ENCODE measurements around the gene RNF10. TPM values are rescaled to one million over a fixed set of nuclear protein-coding genes. Genes with fewer than 3 reads are reported as not detected.

RNF10 gene
- polyA plus RNA-seq, 1 of the 3 experiments (the other 2 are of a cell fraction): 118 TPM

DNA sequence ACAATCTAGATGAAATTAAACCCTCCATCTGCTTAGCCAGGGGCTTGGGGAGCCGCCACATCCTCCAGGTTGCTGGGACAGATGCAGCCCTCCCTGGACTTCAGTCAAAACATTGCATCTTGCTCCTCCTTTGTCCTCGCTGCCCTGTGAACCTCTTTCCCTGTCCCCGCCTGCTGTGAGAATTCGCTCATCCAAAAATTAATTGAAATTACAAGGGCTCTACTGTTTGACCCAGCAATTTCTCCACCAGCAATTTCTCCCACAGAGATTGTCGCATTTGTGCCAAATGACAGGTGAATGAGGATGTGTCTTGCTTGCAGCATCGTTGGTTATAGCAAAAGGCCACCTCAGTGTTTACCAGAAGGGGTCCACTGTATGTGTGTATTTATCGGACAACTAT is 52.0 kb downstream of the RNF10 start (continued):
- TF ChIP-seq, protein P1, sequence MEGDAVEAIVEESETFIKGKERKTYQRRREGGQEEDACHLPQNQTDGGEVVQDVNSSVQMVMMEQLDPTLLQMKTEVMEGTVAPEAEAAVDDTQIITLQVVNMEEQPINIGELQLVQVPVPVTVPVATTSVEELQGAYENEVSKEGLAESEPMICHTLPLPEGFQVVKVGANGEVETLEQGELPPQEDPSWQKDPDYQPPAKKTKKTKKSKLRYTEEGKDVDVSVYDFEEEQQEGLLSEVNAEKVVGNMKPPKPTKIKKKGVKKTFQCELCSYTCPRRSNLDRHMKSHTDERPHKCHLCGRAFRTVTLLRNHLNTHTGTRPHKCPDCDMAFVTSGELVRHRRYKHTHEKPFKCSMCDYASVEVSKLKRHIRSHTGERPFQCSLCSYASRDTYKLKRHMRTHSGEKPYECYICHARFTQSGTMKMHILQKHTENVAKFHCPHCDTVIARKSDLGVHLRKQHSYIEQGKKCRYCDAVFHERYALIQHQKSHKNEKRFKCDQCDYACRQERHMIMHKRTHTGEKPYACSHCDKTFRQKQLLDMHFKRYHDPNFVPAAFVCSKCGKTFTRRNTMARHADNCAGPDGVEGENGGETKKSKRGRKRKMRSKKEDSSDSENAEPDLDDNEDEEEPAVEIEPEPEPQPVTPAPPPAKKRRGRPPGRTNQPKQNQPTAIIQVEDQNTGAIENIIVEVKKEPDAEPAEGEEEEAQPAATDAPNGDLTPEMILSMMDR (IDR thresholded peaks at IDR 0.05): no peak
- TF ChIP-seq EZH2phosphoT487 (IDR thresholded peaks at IDR 0.05; ENCODE audit: borderline replicate concordance, low read depth): no peak
- TF ChIP-seq NFIC (IDR thresholded peaks at IDR 0.05; ENCODE audit: borderline replicate concordance): no peak
- TF ChIP-seq TAF1 (IDR thresholded peaks at IDR 0.05; ENCODE audit: borderline replicate concordance, low read depth, low read length): no peak
- TF ChIP-seq, protein P2, sequence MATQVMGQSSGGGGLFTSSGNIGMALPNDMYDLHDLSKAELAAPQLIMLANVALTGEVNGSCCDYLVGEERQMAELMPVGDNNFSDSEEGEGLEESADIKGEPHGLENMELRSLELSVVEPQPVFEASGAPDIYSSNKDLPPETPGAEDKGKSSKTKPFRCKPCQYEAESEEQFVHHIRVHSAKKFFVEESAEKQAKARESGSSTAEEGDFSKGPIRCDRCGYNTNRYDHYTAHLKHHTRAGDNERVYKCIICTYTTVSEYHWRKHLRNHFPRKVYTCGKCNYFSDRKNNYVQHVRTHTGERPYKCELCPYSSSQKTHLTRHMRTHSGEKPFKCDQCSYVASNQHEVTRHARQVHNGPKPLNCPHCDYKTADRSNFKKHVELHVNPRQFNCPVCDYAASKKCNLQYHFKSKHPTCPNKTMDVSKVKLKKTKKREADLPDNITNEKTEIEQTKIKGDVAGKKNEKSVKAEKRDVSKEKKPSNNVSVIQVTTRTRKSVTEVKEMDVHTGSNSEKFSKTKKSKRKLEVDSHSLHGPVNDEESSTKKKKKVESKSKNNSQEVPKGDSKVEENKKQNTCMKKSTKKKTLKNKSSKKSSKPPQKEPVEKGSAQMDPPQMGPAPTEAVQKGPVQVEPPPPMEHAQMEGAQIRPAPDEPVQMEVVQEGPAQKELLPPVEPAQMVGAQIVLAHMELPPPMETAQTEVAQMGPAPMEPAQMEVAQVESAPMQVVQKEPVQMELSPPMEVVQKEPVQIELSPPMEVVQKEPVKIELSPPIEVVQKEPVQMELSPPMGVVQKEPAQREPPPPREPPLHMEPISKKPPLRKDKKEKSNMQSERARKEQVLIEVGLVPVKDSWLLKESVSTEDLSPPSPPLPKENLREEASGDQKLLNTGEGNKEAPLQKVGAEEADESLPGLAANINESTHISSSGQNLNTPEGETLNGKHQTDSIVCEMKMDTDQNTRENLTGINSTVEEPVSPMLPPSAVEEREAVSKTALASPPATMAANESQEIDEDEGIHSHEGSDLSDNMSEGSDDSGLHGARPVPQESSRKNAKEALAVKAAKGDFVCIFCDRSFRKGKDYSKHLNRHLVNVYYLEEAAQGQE (IDR thresholded peaks at IDR 0.05; ENCODE audit: low read depth, low read length): no peak
- no peak for TF ChIP-seq FOXJ3 (CRISPR knock-in tag; IDR thresholded peaks at IDR 0.05)
- TF ChIP-seq MXI1 (IDR thresholded peaks at IDR 0.05; ENCODE audit: low read depth, low read length): no peak

DNA sequence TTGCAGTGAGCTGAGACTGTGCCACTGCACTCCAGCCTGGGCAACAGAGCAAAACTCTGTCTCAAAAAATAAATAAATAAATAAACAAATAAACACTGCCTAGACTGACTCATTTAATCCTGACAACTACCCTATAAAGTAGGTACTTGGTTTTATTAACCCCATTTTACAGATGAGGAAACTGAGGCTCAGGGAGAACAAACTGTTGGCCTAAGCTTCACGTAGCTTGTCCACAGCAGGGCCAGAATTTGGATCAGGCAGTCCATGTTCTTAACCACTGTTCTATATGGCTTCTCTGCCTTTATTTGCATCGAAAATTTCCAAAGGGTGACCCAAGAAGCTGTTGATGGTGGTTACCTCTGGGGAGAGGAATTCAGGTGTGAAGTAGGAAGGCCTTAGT is 52.7 kb downstream of the RNF10 start:
- WGBS (ENCODE audit: low lambda C conversion rate): 68% methylated on average over 2 of the region's 2 CpGs
- H3K27me3 ChIP-seq (ENCODE audit: insufficient read depth): no peaks in the 10 kb centered on the region
- CTCF ChIA-PET: interaction anchor here (1.0 to 1.7 kb wide), 2 partner anchors 62 to 385 kb away, joined by 3 to 5 read pairs; no protein-coding TSS in a partner anchor
- no peak overlapping the region for H3K27ac ChIP-seq (ENCODE audit: low read depth in 2 of 2, low read length in 1 of 2)
- H4K20me1 ChIP-seq (ENCODE audit: insufficient read depth): no peaks in the 10 kb centered on the region
- no peak overlapping the region for H3K4me2 ChIP-seq
- H3K4me1 ChIP-seq (ENCODE audit: control insufficient read depth in 1 of 2, insufficient read depth in 2 of 2, low read depth in 1 of 2, low read length in 1 of 2): peaks cover 0 to 2% of the 10 kb centered on the region in 2 experiments; a peak in 2 of 4 replicates
- H3K9ac ChIP-seq: no peak overlapping the region
- H2AFZ ChIP-seq (ENCODE audit: low read depth): no peak overlapping the region
- H3K36me3 ChIP-seq (replicated peaks in 1 of 2; ENCODE audit: control insufficient read depth in 1 of 2, insufficient read depth in 2 of 2, low read length in 1 of 2): no peaks in the 10 kb centered on the region
- DNase-seq: no peak
- no peaks in the 10 kb centered on the region for H3F3A ChIP-seq (replicated peaks; ENCODE audit: insufficient read depth)
- no peaks in the 10 kb centered on the region for H3K9me3 ChIP-seq
- POLR2A ChIA-PET: no interaction called here
- H3K9me2 ChIP-seq: no peaks in the 10 kb centered on the region
- no peaks in the 10 kb centered on the region for H3K79me2 ChIP-seq (ENCODE audit: insufficient read depth)
- no peak overlapping the region for H3K4me3 ChIP-seq (ENCODE audit: low read depth in 2 of 2, low read length in 1 of 2)
- no peak for TF ChIP-seq FOXM1 (IDR thresholded peaks at IDR 0.05; ENCODE audit: low read depth)
- no peak for TF ChIP-seq CHD2 (IDR thresholded peaks at IDR 0.05; ENCODE audit: low read length, partially characterized antibody)
- TF ChIP-seq EZH2phosphoT487 (IDR thresholded peaks at IDR 0.05; ENCODE audit: borderline replicate concordance, low read depth): no peak
- no peak for TF ChIP-seq JUND (IDR thresholded peaks at IDR 0.05)
- no peak for TF ChIP-seq FOSL2 (IDR thresholded peaks at IDR 0.05; ENCODE audit: borderline replicate concordance, low read depth)
- TF ChIP-seq MEF2A (IDR thresholded peaks at IDR 0.05; ENCODE audit: borderline replicate concordance, low read depth): no peak
- TF ChIP-seq TAF1 (IDR thresholded peaks at IDR 0.05; ENCODE audit: borderline replicate concordance, low read depth, low read length): no peak
- no peak for TF ChIP-seq NFIC (IDR thresholded peaks at IDR 0.05; ENCODE audit: borderline replicate concordance)
- TF ChIP-seq, protein P2 (IDR thresholded peaks at IDR 0.05; ENCODE audit: low read depth, low read length): no peak
- TF ChIP-seq, protein P3, sequence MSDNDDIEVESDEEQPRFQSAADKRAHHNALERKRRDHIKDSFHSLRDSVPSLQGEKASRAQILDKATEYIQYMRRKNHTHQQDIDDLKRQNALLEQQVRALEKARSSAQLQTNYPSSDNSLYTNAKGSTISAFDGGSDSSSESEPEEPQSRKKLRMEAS (IDR thresholded peaks at IDR 0.05; ENCODE audit: low read depth): no peak
- TF ChIP-seq USF2 (IDR thresholded peaks at IDR 0.05; ENCODE audit: borderline replicate concordance, low read depth, low read length): no peak
- no peak for TF ChIP-seq MXI1 (IDR thresholded peaks at IDR 0.05; ENCODE audit: low read depth, low read length)
- no peak for TF ChIP-seq RFX5 (IDR thresholded peaks at IDR 0.05; ENCODE audit: low read length)
- TF ChIP-seq, protein P4, sequence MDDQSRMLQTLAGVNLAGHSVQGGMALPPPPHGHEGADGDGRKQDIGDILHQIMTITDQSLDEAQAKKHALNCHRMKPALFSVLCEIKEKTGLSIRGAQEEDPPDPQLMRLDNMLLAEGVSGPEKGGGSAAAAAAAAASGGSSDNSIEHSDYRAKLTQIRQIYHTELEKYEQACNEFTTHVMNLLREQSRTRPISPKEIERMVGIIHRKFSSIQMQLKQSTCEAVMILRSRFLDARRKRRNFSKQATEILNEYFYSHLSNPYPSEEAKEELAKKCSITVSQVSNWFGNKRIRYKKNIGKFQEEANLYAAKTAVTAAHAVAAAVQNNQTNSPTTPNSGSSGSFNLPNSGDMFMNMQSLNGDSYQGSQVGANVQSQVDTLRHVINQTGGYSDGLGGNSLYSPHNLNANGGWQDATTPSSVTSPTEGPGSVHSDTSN (IDR thresholded peaks at IDR 0.05): no peak
- TF ChIP-seq TCF12 (IDR thresholded peaks at IDR 0.05): no peak
- no peak for TF ChIP-seq SMC3 (IDR thresholded peaks at IDR 0.05; ENCODE audit: low read depth, low read length)

Measured in SK-N-SH (cell line).